Breast epithelium (tissue), 4 donors: Measurements from ENCODE around the gene GNS. TPM values are rescaled to one million over a fixed set of nuclear protein-coding genes. Genes with fewer than 3 reads are reported as not detected.
A peak's percentile ranks its signal among the peaks of the same experiment; 100 is the strongest.

Experiments used
- DNase-seq, 2 donors: peaks; one replicate each; pipeline ENCODE4 v3.0.0-alpha.2; 2019; ENCODE audit warnings: low spot score in 2 of 2
- H3K27ac ChIP-seq, 2 donors: fragments of 200-600 bp; sonication (generic) in 1 of 2; one replicate each; pipeline ENCODE4 v1.5.1; 2016 to 2019; ENCODE audit warnings: mild to moderate bottlenecking in 1 of 2
- H3K27me3 ChIP-seq, 2 donors: fragments of 200-600 bp; sonication (generic) in 1 of 2; one replicate each; pipeline versions ENCODE4 v1.5.1 to v1.6.0; 2017 to 2019; ENCODE audit warnings: control low read depth in 1 of 2, mild to moderate bottlenecking in 1 of 2
- H3K36me3 ChIP-seq: fragments of 200-600 bp; one replicate; pipeline ENCODE4 v1.5.1; 2019
- H3K4me1 ChIP-seq, 2 donors: fragments of 200-600 bp; sonication (generic); one replicate each; pipeline ENCODE4 v1.5.1; 2016 to 2019; ENCODE audit warnings: control low read depth in 1 of 2
- H3K4me3 ChIP-seq, 3 donors: fragments of 200-600 bp; sonication (generic); 1 replicate in 2 of 3; 2 replicates in 1 of 3; pipeline ENCODE4 v1.5.1; 2016 to 2019; ENCODE audit warnings: mild to moderate bottlenecking in 3 of 3, moderate library complexity in 2 of 3
- H3K9me3 ChIP-seq, 2 donors: fragments of 200-600 bp; sonication (generic) in 1 of 2; one replicate each; pipeline ENCODE4 v1.5.1; 2016 to 2019; ENCODE audit warnings: control low read depth in 1 of 2
- CTCF ChIP-seq, 3 donors: fragments of 450-650 bp; IDR thresholded peaks; one replicate each; pipeline ENCODE4 v1.5.1; 2016 to 2017; ENCODE audit warnings: antibody characterized with exemption in 3 of 3, mild to moderate bottlenecking in 3 of 3, moderate library complexity in 3 of 3
- POLR2A ChIP-seq: fragments of 450-650 bp; IDR thresholded peaks from one replicate; pipeline ENCODE4 v1.6.1; 2016; ENCODE audit warnings: antibody characterized with exemption, mild to moderate bottlenecking, moderate library complexity
- POLR2AphosphoS5 ChIP-seq, 3 donors: sonication (generic); formaldehyde crosslinking; IDR thresholded peaks; one replicate each; pipeline ENCODE4 v1.6.1; 2017; ENCODE audit warnings: antibody characterized with exemption in 3 of 3
- intact Hi-C: fragments of 100-400 bp; cut with DNase I; formaldehyde crosslinking; loops from one replicate; pipeline ENCODE4 v1.15.1; 2023; ENCODE audit warnings: low total_unique reads
- total RNA-seq, 3 donors: library from RNA; depleted of rRNA; stranded (reverse); fragments of >200 nt; gene quantifications; one replicate each; pipeline ENCODE4 v1.1.0, GENCODE V29; 2016

The GNS gene
- total RNA-seq, 3 donors from 2014 or later = 94.4 to 250 (median 98.6) TPM

GRCh38 chr12:64685605-64686004 is 73.6 kb downstream of the GNS start:
- H3K4me1 ChIP-seq = no peaks in the 10 kb centered on the region
- TF ChIP-seq POLR2AphosphoS5 (IDR thresholded peaks at IDR 0.05) = no peak
- no peaks in the 10 kb centered on the region for H3K27me3 ChIP-seq
- H3K27ac ChIP-seq = no peak overlapping the region
- DNase-seq = no peak
- intact Hi-C loops = no loop called here
- no peaks in the 10 kb centered on the region for H3K9me3 ChIP-seq
- no peaks in the 10 kb centered on the region for H3K36me3 ChIP-seq
- no peak overlapping the region for H3K4me3 ChIP-seq

GRCh38 chr12:64685050-64685449 is 74.2 kb downstream of the GNS start:
- no peaks in the 10 kb centered on the region for H3K27me3 ChIP-seq
- no peak overlapping the region for H3K4me3 ChIP-seq
- no peak overlapping the region for H3K27ac ChIP-seq
- H3K4me1 ChIP-seq = no peaks in the 10 kb centered on the region
- TF ChIP-seq POLR2AphosphoS5 (IDR thresholded peaks at IDR 0.05) (no peak), POLR2A (no peak), CTCF (IDR thresholded peaks at IDR 0.05) (no peak)
- no peak for DNase-seq
- H3K9me3 ChIP-seq = no peaks in the 10 kb centered on the region
- H3K36me3 ChIP-seq = no peaks in the 10 kb centered on the region
- intact Hi-C loops = no loop called here

GRCh38 chr12:64683816-64684543 is 75.2 kb downstream of the GNS start:
- Histone ChIP-seq H3K4me1 (no peaks in the 10 kb centered on the region), H3K36me3 (no peaks in the 10 kb centered on the region), H3K27ac (no peak overlapping the region), H3K4me3 (no peak overlapping the region), H3K27me3 (no peaks in the 10 kb centered on the region), H3K9me3 (no peaks in the 10 kb centered on the region)
- intact Hi-C loops = no loop called here
- TF ChIP-seq CTCF (IDR thresholded peaks at IDR 0.05) (no peak), POLR2AphosphoS5 (IDR thresholded peaks at IDR 0.05) (no peak), POLR2A (no peak)
- no peak for DNase-seq

- H3K4me1 ChIP-seq = no peaks in the 10 kb centered on the region
- no peaks in the 10 kb centered on the region for H3K36me3 ChIP-seq
- H3K4me3 ChIP-seq = no peak overlapping the region
- TF ChIP-seq CTCF (IDR thresholded peaks at IDR 0.05) (no peak), POLR2AphosphoS5 (IDR thresholded peaks at IDR 0.05) (no peak), POLR2A (no peak)
- H3K27ac ChIP-seq = peak overlapping the region in 1 of 2 donors; percentile 6
- intact Hi-C loops = no loop called here
- no peaks in the 10 kb centered on the region for H3K9me3 ChIP-seq
- H3K27me3 ChIP-seq = no peaks in the 10 kb centered on the region
- no peak for DNase-seq
Measured at GRCh38 chr12:64682572-64683277, 76.5 kb downstream of the GNS start.

GRCh38 chr12:64681200-64682052 is 77.8 kb downstream of the GNS start:
- no peak for DNase-seq
- no peaks in the 10 kb centered on the region for H3K9me3 ChIP-seq
- no peak for TF ChIP-seq POLR2AphosphoS5 (IDR thresholded peaks at IDR 0.05)
- no peak for TF ChIP-seq CTCF (IDR thresholded peaks at IDR 0.05)
- intact Hi-C loops = no loop called here
- no peaks in the 10 kb centered on the region for H3K4me1 ChIP-seq
- peak overlapping the region; percentile 46 to 88 for H3K27ac ChIP-seq
- no peak overlapping the region for H3K4me3 ChIP-seq
- H3K36me3 ChIP-seq = no peaks in the 10 kb centered on the region
- no peaks in the 10 kb centered on the region for H3K27me3 ChIP-seq
